GM18867 (cell line): ENCODE data around the gene APOBEC3G.
"Not testable (repeated sequence)": the region's sequence is repeated elsewhere in the genome, so short reads cannot be mapped to it uniquely, and the experiment has no call there.

ENCODE experiments used
- ATAC-seq: cut with Tn5 transposase; IDR thresholded peaks from one replicate; pipeline ENCODE4 v1.9.1; 2021; ENCODE audit warnings: mild to moderate bottlenecking, moderate library complexity; ENCODE audit not compliant: unreplicated experiment

The APOBEC3G gene

GRCh38 chr22:39066442-39067276 is 10.4 kb upstream of the APOBEC3G start:
- ATAC-seq: not testable (repeated sequence)

DNA sequence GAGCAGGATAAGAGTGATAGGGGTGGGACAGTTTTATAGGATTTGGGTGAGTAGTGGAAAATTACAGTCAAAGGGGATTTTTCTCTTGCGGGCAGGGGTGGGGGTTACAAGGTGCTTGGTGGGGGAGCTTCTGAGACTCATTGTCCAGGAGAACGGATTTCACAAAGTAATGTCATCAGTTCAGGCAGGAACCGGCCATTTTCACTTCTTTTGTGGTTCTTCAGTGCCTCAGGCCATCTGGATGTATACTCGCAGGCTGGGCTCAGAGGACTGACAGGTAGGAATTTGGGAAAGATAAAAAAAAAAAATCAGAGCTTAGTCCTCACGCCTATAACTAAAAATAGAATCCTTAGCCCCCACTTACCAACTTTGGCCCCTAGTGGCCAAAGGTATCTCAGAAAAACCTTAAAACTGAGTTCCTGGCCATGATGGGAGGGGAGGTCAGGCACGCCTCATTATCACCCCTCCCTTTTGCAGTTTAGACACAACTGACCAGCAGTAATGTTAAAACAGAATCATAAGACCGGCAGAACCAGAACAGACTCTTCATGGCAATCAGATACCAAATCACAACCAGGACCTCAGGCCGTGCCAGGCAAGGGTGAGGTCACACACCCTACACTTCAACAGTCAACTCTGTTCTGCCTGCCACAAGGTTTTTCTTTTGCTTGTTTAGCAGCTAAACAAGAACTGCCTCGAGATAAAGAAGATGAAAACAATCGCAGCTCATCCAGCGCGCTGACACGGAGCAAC is 8.9 kb upstream of the APOBEC3G start:
- no peak for ATAC-seq

- ATAC-seq: no peak
Measured at GRCh38 chr22:39070186-39070585, 6.9 kb upstream of the APOBEC3G start.

- ATAC-seq: not testable (repeated sequence)
Measured at GRCh38 chr22:39072581-39072981, 4.5 kb upstream of the APOBEC3G start.

DNA sequence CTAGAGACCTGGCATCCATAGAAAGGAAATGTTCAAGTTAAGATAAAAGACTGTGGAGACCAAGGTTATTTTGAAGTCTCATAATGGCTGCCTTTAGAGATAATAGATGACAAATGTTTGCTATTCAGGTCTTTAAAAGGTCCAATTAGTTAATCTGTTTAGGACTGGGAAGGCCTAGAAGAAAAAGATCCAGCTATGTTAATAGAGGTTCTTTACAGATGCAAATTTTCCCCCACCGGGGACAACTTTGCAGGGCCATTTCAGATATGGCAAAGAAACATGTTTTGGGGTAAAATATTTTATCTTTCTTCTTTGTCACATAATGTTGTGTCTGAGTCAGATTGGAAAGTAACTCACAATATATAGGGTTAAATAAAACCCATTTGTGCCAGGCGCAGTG is 3.1 kb upstream of the APOBEC3G start:
- no peak for ATAC-seq

DNA sequence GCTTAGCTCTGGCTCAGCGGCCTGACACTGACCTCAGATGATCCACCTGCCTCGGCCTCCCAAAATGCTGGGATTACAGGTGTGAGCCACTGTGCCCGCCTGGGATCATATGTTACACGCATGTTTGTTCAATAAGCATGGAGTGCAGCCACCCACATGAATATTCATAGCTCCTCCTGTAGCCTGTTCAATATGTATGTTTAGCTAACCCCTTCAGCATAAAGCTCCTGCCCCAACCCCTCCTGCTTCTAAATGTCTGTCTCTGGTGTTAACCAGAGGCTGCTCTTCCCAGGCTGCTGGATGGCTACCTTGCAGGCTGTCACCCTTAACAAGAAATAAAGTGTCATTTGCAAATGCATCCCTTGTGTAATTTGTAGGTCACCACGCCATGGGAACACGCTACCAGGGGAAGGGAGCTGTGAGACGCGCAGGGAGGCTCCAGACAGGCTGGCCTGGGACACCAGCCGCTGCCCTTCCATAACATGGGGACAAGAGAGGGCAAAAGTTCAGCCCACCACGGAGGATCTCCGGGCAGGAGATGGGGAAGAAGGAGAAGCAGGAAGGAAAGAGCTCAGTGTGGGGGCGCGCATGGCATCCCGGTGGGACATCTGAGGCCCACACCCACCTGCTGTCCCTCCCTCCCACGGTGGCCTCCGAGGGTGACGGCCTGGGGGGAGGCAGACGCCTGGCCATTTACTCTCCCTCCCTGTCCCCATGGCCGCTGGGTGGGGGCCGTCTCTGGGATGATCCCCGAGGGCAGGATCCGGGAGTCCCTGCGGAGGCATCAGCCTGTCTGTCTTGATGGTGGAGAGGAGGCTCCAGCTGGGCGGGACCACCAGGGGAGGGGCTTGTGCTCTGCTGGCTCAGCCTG is 685 bp upstream of the APOBEC3G start:
- ATAC-seq: not testable (repeated sequence)

- ATAC-seq: not testable (repeated sequence)
Measured at GRCh38 chr22:39077912-39078311, 837 bp downstream of the APOBEC3G start.

DNA sequence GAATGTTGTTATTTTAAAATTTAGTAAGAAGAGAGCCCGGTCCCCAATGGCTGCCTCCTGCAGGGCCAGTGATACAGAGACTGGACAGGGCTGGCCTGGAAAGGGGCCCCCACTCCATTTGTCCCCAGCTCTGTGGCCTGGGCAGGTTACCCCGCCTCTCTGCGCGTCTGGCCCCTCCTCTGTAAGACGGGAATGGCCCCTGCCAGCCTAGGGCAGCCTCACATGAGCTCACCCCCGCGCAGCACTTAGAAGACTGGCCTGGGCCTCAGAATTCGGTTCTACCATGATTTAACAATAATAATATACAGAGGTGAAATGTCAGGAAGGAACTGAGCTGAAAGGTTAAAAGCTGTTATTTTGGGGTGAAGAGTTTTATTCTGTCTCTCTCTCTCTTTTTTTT is 1.3 kb downstream of the APOBEC3G start:
- no peak for ATAC-seq

GRCh38 chr22:39079054-39079637 is 2.1 kb downstream of the APOBEC3G start:
- ATAC-seq: not testable (repeated sequence)

DNA sequence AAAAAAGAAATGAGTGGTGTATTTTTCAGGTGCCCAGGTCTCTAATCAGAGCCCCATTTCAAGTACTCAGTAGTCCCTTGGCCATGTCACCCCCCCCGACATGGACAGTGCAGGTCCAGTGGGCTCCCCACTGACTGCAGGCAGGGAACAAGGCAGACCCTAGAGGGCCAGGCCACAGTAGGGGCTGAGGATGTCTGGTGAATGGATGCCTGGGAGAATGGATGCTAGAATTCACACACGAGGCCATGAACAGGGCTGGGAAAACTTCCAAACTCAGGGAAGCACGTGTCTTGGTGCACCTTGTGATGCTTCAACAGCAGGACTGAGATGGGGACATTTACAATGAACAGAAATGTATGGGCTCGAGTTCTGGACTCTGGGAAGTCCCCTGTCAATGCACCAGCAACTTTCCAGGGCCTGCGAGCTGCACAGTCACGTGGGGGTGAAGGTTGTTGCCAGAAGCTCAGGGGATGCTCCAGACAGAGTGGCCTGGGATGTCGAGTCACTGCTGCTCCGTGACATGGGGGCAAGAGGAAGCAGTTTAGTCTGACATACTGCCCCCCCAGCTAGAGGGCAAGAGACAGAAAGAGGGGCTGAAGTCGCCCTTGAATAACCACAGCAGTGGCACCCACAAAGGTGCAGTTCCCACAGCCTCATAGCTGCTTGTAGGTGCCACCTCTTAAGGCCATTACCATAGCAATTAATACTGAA is 3.1 kb downstream of the APOBEC3G start:
- ATAC-seq: no peak

GRCh38 chr22:39081016-39081415 is 3.9 kb downstream of the APOBEC3G start:
- no peak for ATAC-seq

GRCh38 chr22:39081598-39081997 is 4.5 kb downstream of the APOBEC3G start:
- no peak for ATAC-seq

GRCh38 chr22:39083212-39084165 is 6.4 kb downstream of the APOBEC3G start:
- no peak for ATAC-seq

DNA sequence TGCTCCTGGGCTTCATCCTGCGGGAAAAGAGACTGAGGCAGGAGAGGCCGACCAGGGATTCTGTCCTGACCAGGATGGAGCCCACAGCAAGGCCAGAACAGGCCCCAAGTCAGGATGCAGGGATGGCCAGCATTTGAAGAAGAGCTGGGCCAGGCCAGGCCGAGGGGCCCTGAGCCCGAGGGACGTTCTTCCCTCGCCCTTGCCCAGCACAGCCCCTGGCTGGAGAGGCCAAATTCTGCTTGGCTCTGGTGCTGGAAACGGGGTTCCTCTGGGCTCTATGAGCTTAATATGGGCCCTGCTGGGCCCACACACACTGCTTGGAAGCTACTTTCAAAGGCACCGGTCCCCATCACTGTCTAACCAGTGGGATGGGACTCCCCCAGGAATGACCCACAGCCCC is 7.6 kb downstream of the APOBEC3G start:
- ATAC-seq: no peak

DNA sequence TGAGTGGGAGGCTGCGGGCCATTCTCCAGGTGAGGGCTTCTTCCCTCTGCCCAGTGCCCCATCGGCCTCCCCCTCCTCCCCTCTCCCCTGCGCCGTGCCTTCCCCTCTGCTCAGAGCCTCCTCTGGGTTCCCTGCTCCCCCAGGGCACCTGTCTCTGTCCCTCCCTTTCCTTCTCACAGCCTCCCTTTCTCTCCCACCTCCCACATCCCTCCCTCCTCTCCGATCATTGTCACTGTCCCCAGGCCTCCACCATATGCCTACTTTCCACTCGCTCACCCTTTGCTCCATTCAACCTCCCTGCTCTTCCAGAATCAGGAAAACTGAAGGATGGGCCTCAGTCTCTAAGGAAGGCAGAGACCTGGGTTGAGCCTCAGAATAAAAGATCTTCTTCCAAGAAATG is 10.0 kb downstream of the APOBEC3G start:
- ATAC-seq: no peak

GRCh38 chr22:39087881-39088684 is 11.0 kb downstream of the APOBEC3G start:
- ATAC-seq: no peak

GRCh38 chr22:39088685-39089032 is 11.6 kb downstream of the APOBEC3G start:
- no peak for ATAC-seq

DNA sequence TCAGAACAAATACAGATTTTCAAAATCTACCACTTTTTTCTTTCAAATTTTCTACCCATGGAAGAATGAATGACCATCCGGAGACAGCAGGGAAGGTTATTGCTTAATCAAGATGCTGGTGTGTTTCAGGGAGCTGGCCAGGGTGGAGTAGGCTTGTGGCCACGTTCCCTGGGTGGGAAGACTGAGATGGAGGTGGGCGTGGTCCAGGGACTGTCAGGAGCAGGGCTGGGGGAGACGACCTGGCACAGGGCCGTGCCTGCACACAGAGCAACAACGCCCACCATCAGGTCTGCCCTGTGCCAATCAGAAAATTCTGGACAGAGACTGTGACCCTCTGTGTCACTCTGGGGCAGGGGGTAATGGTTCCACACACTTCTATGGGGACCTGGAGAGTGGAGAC is 12.9 kb downstream of the APOBEC3G start:
- ATAC-seq: no peak
